HepG2 (cell line): ENCODE results near the gene TNFSF12. TPM values are rescaled to one million over a fixed set of nuclear protein-coding genes. Genes with fewer than 3 reads are reported as not detected.
A peak's percentile ranks its signal among the peaks of the same experiment; 100 is the strongest.

Experiments
- ATAC-seq: fragments of 200-7000 bp; cut with Tn5 transposase; 3 replicates; pipeline ENCODE4 v1.9.1; 2020; ENCODE audit warnings: mild to moderate bottlenecking, moderate library complexity
- BruUV-seq: library from RNA; stranded (reverse); fragments of 400-500 nt; replicated peaks from 2 replicates; lab custom pipeline; 2021; lab: Mats Ljungman, UMichigan
- CTCF ChIA-PET: fragments of 300-600 bp; formaldehyde crosslinking; extraction: SDS; loops from one replicate; lab custom pipeline; 2021; ENCODE audit warnings: low total read pairs, inconsistent platforms, low intra/inter-chr PET ratio; lab: Yijun Ruan, JAX
- POLR2A ChIA-PET: fragments of 350-600 bp; sonication (Branson Sonifier 250); formaldehyde crosslinking; loops from one replicate; lab custom pipeline; 2020; ENCODE audit warnings: antibody characterized with exemption, inconsistent platforms; lab: Yijun Ruan, JAX
- DNase-seq: peaks from one replicate; pipeline ENCODE4 v3.0.0-alpha.2; 2015; ENCODE audit warnings: low spot score
- FAIRE-seq: peaks from 3 replicates; lab custom pipeline; 2011; peaks lifted over from hg19 to GRCh38; lab: Jason Lieb, UNC
- H2AFZ ChIP-seq: one replicate; pipeline ENCODE4 v1.6.1; 2011; ENCODE audit warnings: low read length, inconsistent platforms
- H3K27ac ChIP-seq: fragments of 300-600 bp; 3 replicates; pipeline ENCODE4 v1.8.0; 2011; ENCODE audit warnings: mixed run types, mild to moderate bottlenecking, mixed read lengths, low read length, inconsistent platforms; ENCODE audit not compliant: insufficient read depth; ENCODE audit errors: extremely low read length
- H3K27me3 ChIP-seq, 2 experiments: fragments of 200-600 bp in 1 of 2; 2 replicates in 1 of 2; 3 replicates in 1 of 2; pipeline versions ENCODE4 v1.6.0 to v1.8.0; 2011; ENCODE audit warnings: low read length in 2 of 2, mild to moderate bottlenecking in 2 of 2, moderate library complexity in 2 of 2, inconsistent platforms in 1 of 2; ENCODE audit not compliant: insufficient read depth in 2 of 2, control insufficient read depth in 1 of 2
- H3K36me3 ChIP-seq, 2 experiments: fragments of 200-600 bp in 1 of 2; replicated peaks in 1 of 2; 2 replicates in 1 of 2; 3 replicates in 1 of 2; pipeline versions ENCODE4 v1.5.1 to v1.8.0; 2011; ENCODE audit warnings: low read length in 2 of 2, inconsistent platforms in 1 of 2; ENCODE audit not compliant: insufficient read depth in 2 of 2, control insufficient read depth in 1 of 2
- H3K4me1 ChIP-seq: 2 replicates; pipeline ENCODE4 v1.5.1; 2012; ENCODE audit warnings: low read length, inconsistent platforms; ENCODE audit not compliant: insufficient read depth
- H3K4me2 ChIP-seq: 2 replicates; pipeline ENCODE4 v1.6.0; 2011; ENCODE audit warnings: low read depth, low read length, inconsistent platforms
- H3K4me3 ChIP-seq, 3 experiments: fragments of 200-600 bp in 1 of 3; sonication (generic), shearing (Covaris generic) in 1 of 3; replicated peaks in 1 of 3; 2 replicates each; pipeline ENCODE4 v1.5.1; 2011 to 2016; ENCODE audit warnings: low read length in 3 of 3, inconsistent platforms in 2 of 3, low read depth in 2 of 3, mild to moderate bottlenecking in 2 of 3, control low read depth in 1 of 3, mixed read lengths in 1 of 3; ENCODE audit not compliant: insufficient read depth in 1 of 3
- H3K79me2 ChIP-seq: one replicate; pipeline ENCODE4 v1.6.1; 2011; ENCODE audit warnings: low read length, inconsistent platforms; ENCODE audit not compliant: insufficient read depth
- H3K9ac ChIP-seq: 2 replicates; pipeline ENCODE4 v1.6.0; 2011; ENCODE audit warnings: mild to moderate bottlenecking, low read depth, low read length, inconsistent platforms; ENCODE audit not compliant: insufficient read depth
- H3K9me3 ChIP-seq: 2 replicates; pipeline ENCODE4 v1.5.1; 2012; ENCODE audit warnings: mild to moderate bottlenecking, low read length
- H4K20me1 ChIP-seq: 2 replicates; pipeline ENCODE4 v1.6.0; 2011; ENCODE audit warnings: inconsistent platforms, mild to moderate bottlenecking, low read length, moderate library complexity; ENCODE audit not compliant: insufficient read depth
- ARID2 ChIP-seq: sonication (generic); formaldehyde crosslinking; IDR thresholded peaks from 2 replicates; pipeline ENCODE4 v1.8.1; 2022; ENCODE audit warnings: mild to moderate bottlenecking, missing genetic modification reagents, borderline replicate concordance
- ARNT ChIP-seq: fragments of 450-650 bp; IDR thresholded peaks from 2 replicates; pipeline ENCODE4 v1.6.1; 2017
- GPN1 ChIP-seq: sonication (generic); formaldehyde crosslinking; IDR thresholded peaks from 2 replicates; pipeline ENCODE4 v1.5.1; 2020; ENCODE audit warnings: missing genetic modification reagents, borderline replicate concordance
- HNRNPUL1 ChIP-seq: fragments of 200-400 bp; formaldehyde crosslinking; IDR thresholded peaks from 2 replicates; pipeline ENCODE4 v1.6.1; 2017; ENCODE audit warnings: low read depth, mild to moderate bottlenecking, low read length, moderate library complexity
- ISL2 ChIP-seq: sonication (generic); formaldehyde crosslinking; IDR thresholded peaks from 2 replicates; pipeline ENCODE4 v1.5.0; 2020; ENCODE audit warnings: missing genetic modification reagents
- JDP2 ChIP-seq: sonication (generic); formaldehyde crosslinking; IDR thresholded peaks from 2 replicates; pipeline ENCODE4 v1.8.1; 2022; ENCODE audit warnings: missing genetic modification reagents, borderline replicate concordance
- KDM5A ChIP-seq: fragments of 200-600 bp; sonication (generic); IDR thresholded peaks from 2 replicates; pipeline ENCODE4 v1.7.0; 2018; ENCODE audit warnings: antibody characterized with exemption, mild to moderate bottlenecking, low read length, borderline replicate concordance
- MAZ ChIP-seq, 2 experiments: sonication (generic) in 1 of 2; formaldehyde crosslinking in 1 of 2; IDR thresholded peaks; 2 replicates each; pipeline versions ENCODE4 v1.5.0 to v1.6.1; 2012 to 2020; ENCODE audit warnings: low read depth in 2 of 2, mild to moderate bottlenecking in 2 of 2, borderline replicate concordance in 1 of 2, improper control_type of control experiment in 1 of 2, low read length in 1 of 2, missing genetic modification reagents in 1 of 2, moderate library complexity in 1 of 2
- MEF2D ChIP-seq: sonication (generic); formaldehyde crosslinking; IDR thresholded peaks from 2 replicates; pipeline ENCODE4 v1.5.1; 2020; ENCODE audit warnings: mild to moderate bottlenecking, missing genetic modification reagents
- NFE2L2 ChIP-seq: fragments of 150-350 bp; IDR thresholded peaks from 2 replicates; pipeline ENCODE4 v1.6.1; 2014; ENCODE audit warnings: low read length
- NR2C2 ChIP-seq: sonication (generic); formaldehyde crosslinking; IDR thresholded peaks from 2 replicates; pipeline ENCODE4 v1.4.0; 2020; ENCODE audit warnings: missing genetic modification reagents, mild to moderate bottlenecking, moderate library complexity, borderline replicate concordance
- PREB ChIP-seq: sonication (generic); formaldehyde crosslinking; IDR thresholded peaks from 2 replicates; pipeline ENCODE4 v1.4.0; 2020; ENCODE audit warnings: missing genetic modification reagents
- SIX1 ChIP-seq: sonication (generic); formaldehyde crosslinking; IDR thresholded peaks from 2 replicates; pipeline ENCODE4 v1.4.0; 2020; ENCODE audit warnings: missing genetic modification reagents, borderline replicate concordance
- SRSF9 ChIP-seq: fragments of 200-400 bp; formaldehyde crosslinking; IDR thresholded peaks from 2 replicates; pipeline ENCODE4 v1.6.1; 2018; ENCODE audit warnings: borderline replicate concordance, mild to moderate bottlenecking, low read depth, low read length; ENCODE audit not compliant: insufficient read depth, poor library complexity, severe bottlenecking
- TERF1 ChIP-seq: sonication (generic); formaldehyde crosslinking; IDR thresholded peaks from 2 replicates; pipeline ENCODE4 v1.8.0; 2022; ENCODE audit warnings: mild to moderate bottlenecking, missing genetic modification reagents, moderate library complexity
- WIZ ChIP-seq: sonication (generic); formaldehyde crosslinking; IDR thresholded peaks from 2 replicates; pipeline ENCODE4 v1.5.1; 2020; ENCODE audit warnings: mild to moderate bottlenecking, missing genetic modification reagents
- ZNF121 ChIP-seq: sonication (generic); formaldehyde crosslinking; IDR thresholded peaks from 2 replicates; pipeline ENCODE4 v1.5.0; 2020; ENCODE audit warnings: mild to moderate bottlenecking, missing genetic modification reagents
- ZNF234 ChIP-seq: sonication (generic); formaldehyde crosslinking; conservative IDR thresholded peaks from 2 replicates; pipeline ENCODE4 v1.5.1; 2020; ENCODE audit warnings: mild to moderate bottlenecking, missing genetic modification reagents
- ZNF501 ChIP-seq: sonication (generic); formaldehyde crosslinking; IDR thresholded peaks from 2 replicates; pipeline ENCODE4 v1.5.1; 2020; ENCODE audit warnings: mild to moderate bottlenecking, moderate library complexity, missing genetic modification reagents
- ZNF543 ChIP-seq: sonication (generic); formaldehyde crosslinking; IDR thresholded peaks from 2 replicates; pipeline ENCODE4 v1.4.0; 2020; ENCODE audit warnings: mild to moderate bottlenecking, missing genetic modification reagents
- ZNF552 ChIP-seq: sonication (generic); formaldehyde crosslinking; IDR thresholded peaks from 2 replicates; pipeline ENCODE4 v1.9.0; 2022; ENCODE audit warnings: missing genetic modification reagents, mild to moderate bottlenecking, borderline replicate concordance
- ZNF720 ChIP-seq: sonication (generic); formaldehyde crosslinking; IDR thresholded peaks from 2 replicates; pipeline ENCODE4 v1.4.0; 2020; ENCODE audit warnings: missing genetic modification reagents
- ZNF780A ChIP-seq: sonication (generic); formaldehyde crosslinking; IDR thresholded peaks from 2 replicates; pipeline ENCODE4 v1.8.0; 2022; ENCODE audit warnings: mild to moderate bottlenecking, missing genetic modification reagents, moderate library complexity
- ZNF782 ChIP-seq: sonication (generic); formaldehyde crosslinking; IDR thresholded peaks from 2 replicates; pipeline ENCODE4 v1.4.0; 2020; ENCODE audit warnings: missing genetic modification reagents, mild to moderate bottlenecking, borderline replicate concordance
- ZSCAN30 ChIP-seq: sonication (generic); formaldehyde crosslinking; IDR thresholded peaks from 2 replicates; pipeline ENCODE4 v1.5.0; 2020; ENCODE audit warnings: mild to moderate bottlenecking, missing genetic modification reagents
- WGBS: methylation state at CpG from one replicate; pipeline ENCODE4 v1.1.6; 2017; ENCODE audit warnings: low lambda C conversion rate; 5-methylcytosine and 5-hydroxymethylcytosine counted together
- in situ Hi-C: cut with HindIII; loops from 2 replicates; pipeline ENCODE4 v1.10.0; 2017; ENCODE audit warnings: low pct_unique_long_range_greater_than_20kb; ENCODE audit not compliant: extremely low pct_ligation_motif_present
- intact Hi-C: fragments of 100-400 bp; cut with micrococcal nuclease; formaldehyde crosslinking; loops from one replicate; pipeline ENCODE4 v1.10.0; 2022; ENCODE audit not compliant: unreplicated experiment
- polyA plus RNA-seq, 8 experiments: library from polyadenylated mRNA; depleted of rRNA in 3 of 8; stranded (reverse) in 7 of 8; unstranded in 1 of 8; fragments of >200 nt; fragmentation: Illumina TruSeq in 4 of 8; extraction: Trizol in 4 of 8; gene quantifications; 2 replicates each; pipeline versions ENCODE4 v1.2.1 to v1.2.3, GENCODE V29; 2011 to 2016; ENCODE audit warnings: low read depth in 4 of 8, missing spikeins in 1 of 8, mixed read lengths in 1 of 8; ENCODE audit not compliant: insufficient read depth in 1 of 8
- total RNA-seq, 5 experiments: library from RNA; depleted of rRNA; stranded (reverse); fragments of >200 nt; fragmentation: Illumina TruSeq; extraction: Trizol; gene quantifications; 2 replicates each; pipeline ENCODE4 v1.2.3, GENCODE V29; 2016; ENCODE audit warnings: low read depth in 1 of 5

Gene TNFSF12
- total and polyA plus RNA-seq, 2 of the 13 experiments (the other 11 are each of a cell fraction or from before 2014, with no cell fraction given), result 0.93 to 7.2 TPM

GRCh38 chr17:7562208-7562605 is 13.3 kb downstream of the TNFSF12 start:
- Histone ChIP-seq H3K27ac (peak overlapping the region; percentile 75), H3K36me3 (peaks cover 10 to 29% of the 10 kb centered on the region in 2 experiments), H3K27me3 (no peaks in the 10 kb centered on the region; a peak in 1 of 5 replicates), H3K79me2 (peaks cover 27% of the 10 kb centered on the region), H3K4me3 (peak overlapping the region; percentile 90 to 94 (median 92)), H3K4me2 (peak overlapping the region; percentile 96), H3K9ac (peak overlapping the region; percentile 91), H3K4me1 (peaks cover 58% of the 10 kb centered on the region), H3K9me3 (no peaks in the 10 kb centered on the region), H4K20me1 (no peaks in the 10 kb centered on the region), H2AFZ (no peak overlapping the region)
- 0% methylated on average over 10 of the region's 28 CpGs for WGBS
- FAIRE-seq (no peak), ATAC-seq (no peak), DNase-seq (no peak)
- in situ Hi-C loops (no loop called here), intact Hi-C loops (loop anchor here (10.0 kb wide), 1 partner anchor 207 kb away; the partner anchor contains the start of genes KCTD11 and TMEM95)
- ChIA-PET CTCF (interaction anchor here (2.8 to 3.3 kb wide), 2 partner anchors 38 to 48 kb away, joined by 27 to 43 read pairs; no protein-coding TSS in a partner anchor), POLR2A (interaction anchor here (1.3 kb wide), 1 partner anchor 22 kb away, joined by 4 read pairs; the partner anchor contains the start of gene MPDU1)
- BruUV-seq, result TSS peak; percentile 59
- TF ChIP-seq ZNF121 (CRISPR knock-in tag) (no peak), ZNF234 (CRISPR knock-in tag) (no peak), WIZ (no peak), TERF1 (CRISPR knock-in tag) (0 out of 2 replicates have a peak, but pooled peaks have one; percentile 40), KDM5A (peak; percentile 79), PREB (CRISPR knock-in tag) (no peak), GPN1 (CRISPR knock-in tag) (no peak), ZNF552 (no peak), ZSCAN30 (CRISPR knock-in tag) (no peak), ARNT (no peak), NFE2L2 (no peak), SIX1 (CRISPR knock-in tag) (no peak), HNRNPUL1 (no peak), ZNF782 (no peak), MEF2D (CRISPR knock-in tag) (0 out of 2 replicates have a peak, but pooled peaks have one; percentile 12), ZNF501 (CRISPR knock-in tag) (no peak), ARID2 (no peak), SRSF9 (no peak), ZNF543 (CRISPR knock-in tag) (no peak), JDP2 (CRISPR knock-in tag) (no peak), NR2C2 (CRISPR knock-in tag) (no peak), MAZ (IDR thresholded peaks at IDR 0.05; ENCODE audit: borderline replicate concordance, low read depth, low read length) (no peak), MAZ (CRISPR knock-in tag; IDR thresholded peaks at IDR 0.05; ENCODE audit: low read depth) (no peak), ISL2 (no peak), ZNF720 (no peak), ZNF780A (no peak)
